ENCODE data around the gene LRFN3.
"Not testable (repeated sequence)": the region's sequence is repeated elsewhere in the genome, so short reads cannot be mapped to it uniquely, and the experiment has no call there.

Gene LRFN3

GRCh38 chr19:35935911-35936737, at the start of gene LRFN3:
Gene LRFN3 (plus strand): TSS chr19:35936374. CDS start chr19:35939426, 3,052 bp downstream.
- DNase-seq = peak; percentile 67

GRCh38 chr19:35887197-35887596, 49.0 kb upstream of the LRFN3 start:
- DNase-seq = no peak

GRCh38 chr19:35888398-35888797, 47.8 kb upstream of the LRFN3 start:
- DNase-seq = no peak

GRCh38 chr19:35889370-35890112, 46.6 kb upstream of the LRFN3 start:
- no peak for DNase-seq

- no peak for DNase-seq
Measured at GRCh38 chr19:35890113-35890650, 46.0 kb upstream of the LRFN3 start.

- DNase-seq = not testable (repeated sequence)
Measured at GRCh38 chr19:35891819-35892218, 44.4 kb upstream of the LRFN3 start.

- no peak for DNase-seq
Measured at GRCh38 chr19:35894342-35894741, 41.8 kb upstream of the LRFN3 start.

GRCh38 chr19:35895911-35896642, 40.1 kb upstream of the LRFN3 start:
- DNase-seq = no peak

- DNase-seq = no peak
Measured at GRCh38 chr19:35896643-35897040, 39.5 kb upstream of the LRFN3 start.

GRCh38 chr19:35897706-35898451, 38.3 kb upstream of the LRFN3 start:
- no peak for DNase-seq

GRCh38 chr19:35898499-35898809, 37.7 kb upstream of the LRFN3 start:
- DNase-seq = no peak

GRCh38 chr19:35899547-35900214, 36.5 kb upstream of the LRFN3 start:
- peak; percentile 85 for DNase-seq

GRCh38 chr19:35901055-35901644, 35.0 kb upstream of the LRFN3 start:
- no peak for DNase-seq

- DNase-seq = no peak
Measured at GRCh38 chr19:35901854-35902661, 34.1 kb upstream of the LRFN3 start, which contains the start of gene HCST. Gene HCST (plus strand): TSS chr19:35902529. CDS start chr19:35902594, 65 bp downstream.

GRCh38 chr19:35902870-35903475, 33.2 kb upstream of the LRFN3 start:
- no peak for DNase-seq

GRCh38 chr19:35903550-35904179, 32.5 kb upstream of the LRFN3 start:
- peak; percentile 84 for DNase-seq

GRCh38 chr19:35904311-35905068, 31.7 kb upstream of the LRFN3 start:
- DNase-seq = no peak

GRCh38 chr19:35905178-35905727, 30.9 kb upstream of the LRFN3 start:
- no peak for DNase-seq

GRCh38 chr19:35907377-35907745, 28.8 kb upstream of the LRFN3 start:
- DNase-seq = no peak
